Erythroblast (primary cell): ENCODE data around the gene NAPG.

Experiments
- GATA1 ChIP-seq: IDR thresholded peaks from 2 replicates; pipeline ENCODE4 v1.6.1; 2011; ENCODE audit warnings: low read depth, mild to moderate bottlenecking, control low read depth, low read length, moderate library complexity
- POLR2A ChIP-seq: IDR thresholded peaks from 2 replicates; pipeline ENCODE4 v1.6.1; 2011; ENCODE audit warnings: mild to moderate bottlenecking, low read length

GRCh38 chr18:10522574-10522973 lies 3.3 kb upstream of the NAPG start:
- no peak for TF ChIP-seq POLR2A
- no peak for TF ChIP-seq GATA1
